ENCODE results near the gene NDST4. TPM values are rescaled to one million over a fixed set of nuclear protein-coding genes. Genes with fewer than 3 reads are reported as not detected.

The NDST4 gene
- polyA plus RNA-seq, 2 of the 4 experiments (the other 2 are of a cell fraction), result 0.04 TPM; not detected in 1

- no peaks in the 10 kb centered on the region for H3K4me1 ChIP-seq
- POLR2A ChIA-PET, result no interaction called here
- WGBS (ENCODE audit: missing lambda C conversion rate), result 41% methylated on average over 1 of the region's 1 CpG
Measured at GRCh38 chr4:114976901-114977300, 136.5 kb downstream of the NDST4 start.

GRCh38 chr4:114964026-114964425 is 149.4 kb downstream of the NDST4 start:
- ChIA-PET POLR2A (no interaction called here), CTCF (no interaction called here)
- no peak overlapping the region for H3K4me2 ChIP-seq
- no peaks in the 10 kb centered on the region for H3K4me1 ChIP-seq
- no peak overlapping the region for H3K27ac ChIP-seq
- ATAC-seq (no peak), FAIRE-seq (no peak), DNase-seq (ENCODE audit: low read depth in 1 of 2, low spot score in 1 of 2) (no peak)
- TF ChIP-seq KDM5A (IDR thresholded peaks at IDR 0.05), result no peak
- TF ChIP-seq ATOH8 (CRISPR knock-in tag; IDR thresholded peaks at IDR 0.05; ENCODE audit: low read depth), result no peak
- no peak for TF ChIP-seq E2F6 (IDR thresholded peaks at IDR 0.05; ENCODE audit: borderline replicate concordance, low read depth)
- TF ChIP-seq BCL3 (IDR thresholded peaks at IDR 0.05), result no peak
- TF ChIP-seq HDAC2 (IDR thresholded peaks at IDR 0.05), result no peak
- TF ChIP-seq RAD21 (conservative IDR thresholded peaks at IDR 0.05 in 1 of 2, IDR thresholded peaks at IDR 0.05 in 1 of 2), result no peak
- no peak overlapping the region for H3K4me3 ChIP-seq
- no peaks in the 10 kb centered on the region for H3K9me3 ChIP-seq

More at GRCh38 chr4:114976901-114977300, 136.5 kb downstream of the NDST4 start:
- DNase-seq (ENCODE audit: low read depth in 1 of 2, low spot score in 1 of 2) (no peak), ATAC-seq (no peak), FAIRE-seq (no peak)
- no peaks in the 10 kb centered on the region for H3K9me3 ChIP-seq
- CTCF ChIA-PET, result no interaction called here
- H3K4me3 ChIP-seq, result no peak overlapping the region
- H3K4me2 ChIP-seq, result no peak overlapping the region
- no peak overlapping the region for H3K27ac ChIP-seq
- no peak for TF ChIP-seq TFCP2L1 (CRISPR knock-in tag; IDR thresholded peaks at IDR 0.05)
- no peak for TF ChIP-seq CHD2 (IDR thresholded peaks at IDR 0.05; ENCODE audit: low read length, partially characterized antibody)
- no peak for TF ChIP-seq CBX8 (IDR thresholded peaks at IDR 0.05)
- TF ChIP-seq MAFK (IDR thresholded peaks at IDR 0.05; ENCODE audit: partially characterized antibody), result no peak
- no peak for TF ChIP-seq KDM5A (IDR thresholded peaks at IDR 0.05)
- TF ChIP-seq NPAS2 (CRISPR knock-in tag; IDR thresholded peaks at IDR 0.05; ENCODE audit: borderline replicate concordance), result no peak
- TF ChIP-seq BHLHE40 (IDR thresholded peaks at IDR 0.05; ENCODE audit: low read depth, low read length), result no peak
- TF ChIP-seq JUNB (IDR thresholded peaks at IDR 0.05), result no peak
- TF ChIP-seq JUN (IDR thresholded peaks at IDR 0.05), result no peak
- TF ChIP-seq RARB (CRISPR knock-in tag; IDR thresholded peaks at IDR 0.05), result no peak
- no peak for TF ChIP-seq SMC3 (IDR thresholded peaks at IDR 0.05)
- TF ChIP-seq MAX (IDR thresholded peaks at IDR 0.05), result no peak
- no peak for TF ChIP-seq REST (IDR thresholded peaks at IDR 0.05)
- no peak for TF ChIP-seq FOSL2 (IDR thresholded peaks at IDR 0.05)
- TF ChIP-seq FOSL2 (CRISPR knock-in tag; IDR thresholded peaks at IDR 0.05), result no peak
- no peak for TF ChIP-seq E2F6 (IDR thresholded peaks at IDR 0.05; ENCODE audit: borderline replicate concordance, low read depth)
- no peak for TF ChIP-seq USF2 (IDR thresholded peaks at IDR 0.05)
- TF ChIP-seq TP53 (CRISPR knock-in tag; IDR thresholded peaks at IDR 0.05), result no peak
- TF ChIP-seq RNF2 (IDR thresholded peaks at IDR 0.05; ENCODE audit: borderline replicate concordance, low read depth), result no peak
